Mesenchymal stem cell (in vitro differentiated cells and primary cell): ENCODE measurements around the gene PIAS4.
A peak's percentile ranks its signal among the peaks of the same experiment; 100 is the strongest.

Source experiments
- DNase-seq: peaks from one replicate; pipeline ENCODE4 v3.0.0-alpha.2; 2013
- H2AFZ ChIP-seq: one replicate; pipeline ENCODE4 v1.6.1; 2013; ENCODE audit warnings: low read depth, mild to moderate bottlenecking, control low read depth, inconsistent platforms, low read length, moderate library complexity
- H2AK5ac ChIP-seq: 2 replicates; pipeline ENCODE4 v1.6.1; 2013; ENCODE audit warnings: low read length, moderate library complexity, mild to moderate bottlenecking, inconsistent platforms; ENCODE audit not compliant: severe bottlenecking
- H2BK120ac ChIP-seq: one replicate; pipeline ENCODE4 v1.6.1; 2013; ENCODE audit warnings: low read depth, mild to moderate bottlenecking, inconsistent platforms, low read length, moderate library complexity
- H2BK12ac ChIP-seq, 2 experiments: one replicate each; pipeline ENCODE4 v1.6.1; 2013; ENCODE audit warnings: inconsistent platforms in 2 of 2, low read length in 2 of 2, mild to moderate bottlenecking in 2 of 2, moderate library complexity in 2 of 2, control low read depth in 1 of 2
- H2BK15ac ChIP-seq: one replicate; pipeline ENCODE4 v1.6.1; 2013; ENCODE audit warnings: mild to moderate bottlenecking, low read depth, inconsistent platforms; ENCODE audit not compliant: poor library complexity, severe bottlenecking
- H2BK5ac ChIP-seq: 2 replicates; pipeline ENCODE4 v1.6.1; 2013; ENCODE audit warnings: low read depth, mild to moderate bottlenecking, low read length, control low read depth, inconsistent platforms; ENCODE audit not compliant: poor library complexity, severe bottlenecking
- H3K14ac ChIP-seq, 2 experiments: one replicate each; pipeline ENCODE4 v1.6.1; 2013; ENCODE audit warnings: inconsistent platforms in 2 of 2, low read length in 2 of 2, control low read depth in 1 of 2, mild to moderate bottlenecking in 1 of 2, moderate library complexity in 1 of 2
- H3K18ac ChIP-seq, 2 experiments: one replicate each; pipeline ENCODE4 v1.6.1; 2013; ENCODE audit warnings: inconsistent platforms in 2 of 2, low read length in 2 of 2, control low read depth in 1 of 2, low read depth in 1 of 2, mild to moderate bottlenecking in 1 of 2
- H3K23ac ChIP-seq, 2 experiments: one replicate each; pipeline ENCODE4 v1.6.1; 2013; ENCODE audit warnings: inconsistent platforms in 2 of 2, low read length in 2 of 2, mild to moderate bottlenecking in 2 of 2, moderate library complexity in 2 of 2, control low read depth in 1 of 2
- H3K27ac ChIP-seq: 2 replicates; pipeline ENCODE4 v1.5.1; 2013; ENCODE audit warnings: mild to moderate bottlenecking, moderate library complexity, low read length, control low read depth, inconsistent platforms; ENCODE audit not compliant: poor library complexity, severe bottlenecking
- H3K27me3 ChIP-seq, 2 experiments: 2 replicates each; pipeline versions ENCODE4 v1.6.1 to v1.7.0; 2013; ENCODE audit warnings: low read length in 2 of 2, mild to moderate bottlenecking in 2 of 2, moderate library complexity in 2 of 2, control low read depth in 1 of 2, inconsistent platforms in 1 of 2; ENCODE audit not compliant: control insufficient read depth in 1 of 2, insufficient read depth in 1 of 2
- H3K36me3 ChIP-seq, 2 experiments: 2 replicates each; pipeline versions ENCODE4 v1.6.1 to v1.7.0; 2013; ENCODE audit warnings: low read length in 2 of 2, control low read depth in 1 of 2, inconsistent platforms in 1 of 2, low read depth in 1 of 2, mild to moderate bottlenecking in 1 of 2; ENCODE audit not compliant: insufficient read depth in 2 of 2, control insufficient read depth in 1 of 2
- H3K4ac ChIP-seq, 2 experiments: one replicate each; pipeline ENCODE4 v1.6.1; 2013; ENCODE audit warnings: inconsistent platforms in 2 of 2, low read length in 2 of 2, mild to moderate bottlenecking in 2 of 2, moderate library complexity in 2 of 2, control low read depth in 1 of 2, low read depth in 1 of 2
- H3K4me1 ChIP-seq: 2 replicates; pipeline ENCODE4 v1.6.1; 2013; ENCODE audit warnings: low read depth, low read length, control low read depth; ENCODE audit not compliant: control insufficient read depth, insufficient read depth
- H3K4me2 ChIP-seq: 2 replicates; pipeline ENCODE4 v1.6.1; 2013; ENCODE audit warnings: low read length, mild to moderate bottlenecking, inconsistent platforms; ENCODE audit not compliant: poor library complexity, severe bottlenecking
- H3K4me3 ChIP-seq, 2 experiments: 2 replicates each; pipeline versions ENCODE4 v1.5.1 to v1.7.0; 2013; ENCODE audit warnings: low read length in 2 of 2, mild to moderate bottlenecking in 2 of 2, control low read depth in 1 of 2, low read depth in 1 of 2; ENCODE audit not compliant: insufficient read depth in 1 of 2
- H3K79me1 ChIP-seq: replicated peaks from 2 replicates; pipeline ENCODE4 v1.6.1; 2013; ENCODE audit warnings: mild to moderate bottlenecking, control low read depth, low read length, inconsistent platforms; ENCODE audit not compliant: poor library complexity, severe bottlenecking
- H3K9ac ChIP-seq: 2 replicates; pipeline ENCODE4 v1.7.0; 2013; ENCODE audit warnings: mild to moderate bottlenecking, low read length, moderate library complexity
- H3K9me3 ChIP-seq: 2 replicates; pipeline ENCODE4 v1.7.0; 2013; ENCODE audit warnings: mild to moderate bottlenecking, low read length; ENCODE audit not compliant: control insufficient read depth
- H4K8ac ChIP-seq: one replicate; pipeline ENCODE4 v1.6.1; 2013; ENCODE audit warnings: inconsistent platforms, mild to moderate bottlenecking, low read length, moderate library complexity
- H4K91ac ChIP-seq: one replicate; pipeline ENCODE4 v1.6.1; 2013; ENCODE audit warnings: mild to moderate bottlenecking, low read length, inconsistent platforms
- WGBS: methylation state at CpG from one replicate; pipeline ENCODE4 v1.1.7; 2013; ENCODE audit warnings: mixed read lengths; 5-methylcytosine and 5-hydroxymethylcytosine counted together

Gene PIAS4

DNA sequence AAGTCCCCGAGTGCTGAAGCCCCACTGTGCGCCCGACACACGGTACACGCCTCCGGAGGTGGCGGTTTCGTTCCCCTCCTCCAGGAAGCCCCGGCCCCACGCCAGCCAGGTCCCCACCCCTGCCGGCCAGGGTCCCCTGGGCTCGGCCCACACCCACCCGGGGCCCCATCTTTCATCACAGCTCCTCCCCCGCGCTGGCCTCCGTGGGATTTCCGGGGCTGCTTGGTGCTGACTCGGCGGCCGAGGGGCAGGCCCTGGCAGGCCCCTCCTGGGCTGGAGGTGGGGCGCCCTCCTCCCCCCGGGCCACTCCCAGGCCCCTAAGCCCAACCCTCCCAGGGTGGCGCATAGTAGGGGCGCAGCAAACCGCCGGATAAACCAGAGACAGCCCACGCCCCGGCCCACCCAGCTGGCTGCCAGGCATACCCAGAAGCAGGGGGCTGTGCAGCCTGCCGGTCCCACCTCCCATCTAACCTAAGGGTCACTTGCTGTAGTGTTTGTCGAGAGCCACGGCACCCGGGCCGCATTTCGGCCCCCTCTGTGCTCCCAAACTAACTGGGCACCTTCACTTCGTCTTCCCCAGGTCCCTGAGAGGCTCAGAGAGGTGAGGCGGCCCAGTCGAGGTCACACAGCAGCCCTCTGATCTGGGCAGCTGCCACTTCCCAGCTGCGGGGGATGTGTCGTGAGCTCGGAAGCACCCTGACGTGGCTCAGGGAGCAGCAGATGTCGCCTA is 52.5 kb downstream of the PIAS4 start:
- Histone ChIP-seq H2AK5ac (peak overlapping the region; percentile 75), H3K9me3 (no peaks in the 10 kb centered on the region), H3K36me3 (peaks cover 27 to 69% of the 10 kb centered on the region in 2 experiments), H2AFZ (no peak overlapping the region), H3K27ac (peak overlapping the region; percentile 83), H3K4ac (peak overlapping the region; percentile 59 to 86), H3K23ac (peak overlapping the region in 1 of 2 experiments; percentile 38), H2BK5ac (no peak overlapping the region), H3K27me3 (no peaks in the 10 kb centered on the region), H3K4me3 (peak overlapping the region in 1 of 2 experiments; percentile 85), H4K91ac (peak overlapping the region; percentile 70), H3K4me1 (peaks cover 61% of the 10 kb centered on the region), H3K79me1 (no peaks in the 10 kb centered on the region), H3K14ac (peak overlapping the region in 1 of 2 experiments; percentile 87), H2BK15ac (no peak overlapping the region), H3K9ac (peak overlapping the region; percentile 92), H2BK120ac (peak overlapping the region; percentile 86), H2BK12ac (peak overlapping the region in 1 of 2 experiments; percentile 15), H3K4me2 (no peak overlapping the region), H4K8ac (peak overlapping the region; percentile 80), H3K18ac (peak overlapping the region; percentile 55 to 65)
- no peak for DNase-seq
- WGBS: 81% methylated on average over 42 of the region's 42 CpGs

GRCh38 chr19:4060621-4061177 is 53.2 kb downstream of the PIAS4 start:
- H4K8ac ChIP-seq: peak overlapping the region; percentile 80

GRCh38 chr19:4061178-4061682 is 53.7 kb downstream of the PIAS4 start:
- Histone ChIP-seq H3K18ac (peak overlapping the region in 1 of 2 experiments; percentile 53), H4K91ac (no peak overlapping the region), H3K4me3 (peak overlapping the region in 1 of 2 experiments; percentile 85), H2BK5ac (no peak overlapping the region), H3K4me1 (peaks cover 59% of the 10 kb centered on the region), H3K27ac (no peak overlapping the region), H3K36me3 (peaks cover 20 to 61% of the 10 kb centered on the region in 2 experiments), H3K9ac (peak overlapping the region; percentile 92), H3K4me2 (peak overlapping the region; percentile 42), H3K14ac (peak overlapping the region in 1 of 2 experiments; percentile 26), H3K27me3 (no peaks in the 10 kb centered on the region), H3K79me1 (no peaks in the 10 kb centered on the region), H3K23ac (no peak overlapping the region), H2AK5ac (peak overlapping the region; percentile 83), H2AFZ (no peak overlapping the region), H4K8ac (no peak overlapping the region), H2BK12ac (peak overlapping the region in 1 of 2 experiments; percentile 59), H3K9me3 (no peaks in the 10 kb centered on the region), H2BK120ac (no peak overlapping the region), H3K4ac (no peak overlapping the region), H2BK15ac (no peak overlapping the region)
- 53% methylated on average over 20 of the region's 23 CpGs for WGBS
- DNase-seq: no peak

More at GRCh38 chr19:4060621-4061177, 53.2 kb downstream of the PIAS4 start:
- Histone ChIP-seq H3K36me3 (peaks cover 25 to 66% of the 10 kb centered on the region in 2 experiments), H3K23ac (no peak overlapping the region), H2AK5ac (peak overlapping the region; percentile 38), H2BK120ac (peak overlapping the region; percentile 6), H3K9me3 (no peaks in the 10 kb centered on the region), H3K4me1 (peaks cover 61% of the 10 kb centered on the region), H3K27ac (no peak overlapping the region), H2BK15ac (no peak overlapping the region), H2BK5ac (no peak overlapping the region), H3K4me3 (peak overlapping the region in 1 of 2 experiments; percentile 85), H2AFZ (no peak overlapping the region), H3K18ac (peak overlapping the region; percentile 55 to 65), H4K91ac (peak overlapping the region; percentile 70), H3K4ac (peak overlapping the region in 1 of 2 experiments; percentile 14), H3K79me1 (no peaks in the 10 kb centered on the region), H3K4me2 (no peak overlapping the region), H3K27me3 (no peaks in the 10 kb centered on the region), H3K9ac (peak overlapping the region; percentile 92), H2BK12ac (peak overlapping the region in 1 of 2 experiments; percentile 15), H3K14ac (peak overlapping the region in 1 of 2 experiments; percentile 87)
- WGBS: 98% methylated on average over 15 of the region's 16 CpGs
- DNase-seq: no peak
